ENCODE data around the gene FUZ.
A peak's percentile ranks its signal among the peaks of the same experiment; 100 is the strongest.

Gene FUZ

GRCh38 chr19:49799271-49799797 lies 13.8 kb downstream of the FUZ start:
- Mint-ChIP-seq H3K9me3 (no peaks in the 10 kb centered on the region), H3K27ac (no peak overlapping the region), H3K4me1 (no peaks in the 10 kb centered on the region), H3K36me3 (ENCODE audit: low read depth) (peaks cover 21% of the 10 kb centered on the region), H3K4me3 (no peak overlapping the region), H3K27me3 (no peaks in the 10 kb centered on the region)
- DNase-seq (no peak), ATAC-seq (no peak)

DNA sequence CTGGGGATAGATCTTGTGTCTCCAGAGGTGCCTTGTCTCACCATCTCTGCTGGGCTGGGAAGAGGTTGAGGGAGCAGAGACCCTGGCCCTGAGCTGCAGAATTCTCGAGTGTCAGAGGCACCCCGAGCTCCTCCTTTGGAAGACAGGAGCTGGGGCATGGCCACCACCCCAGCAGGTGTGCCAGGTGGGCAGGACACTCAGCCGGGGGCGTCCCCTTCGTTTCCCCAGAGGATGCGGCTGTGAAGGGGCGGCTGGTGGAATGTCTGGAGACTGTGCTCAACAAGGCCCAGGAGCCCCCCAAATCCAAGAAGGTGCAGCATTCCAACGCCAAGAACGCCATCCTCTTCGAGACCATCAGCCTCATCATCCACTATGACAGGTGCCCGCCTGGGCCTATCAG lies 14.5 kb downstream of the FUZ start:
- Mint-ChIP-seq H3K9me3 (no peaks in the 10 kb centered on the region), H3K27me3 (no peaks in the 10 kb centered on the region), H3K4me3 (no peak overlapping the region), H3K36me3 (ENCODE audit: low read depth) (peaks cover 21% of the 10 kb centered on the region), H3K4me1 (peaks cover 1% of the 10 kb centered on the region), H3K27ac (no peak overlapping the region)
- no peak for ATAC-seq
- no peak for DNase-seq

GRCh38 chr19:49795615-49796014 lies 17.5 kb downstream of the FUZ start:
- DNase-seq = no peak
- no peak for ATAC-seq
- no peak overlapping the region for H3K4me3 Mint-ChIP-seq
- no peaks in the 10 kb centered on the region for H3K9me3 Mint-ChIP-seq
- peaks cover 15% of the 10 kb centered on the region for H3K36me3 Mint-ChIP-seq (ENCODE audit: low read depth)
- H3K27ac Mint-ChIP-seq = no peak overlapping the region
- no peaks in the 10 kb centered on the region for H3K27me3 Mint-ChIP-seq
- peaks cover 4% of the 10 kb centered on the region for H3K4me1 Mint-ChIP-seq

DNA sequence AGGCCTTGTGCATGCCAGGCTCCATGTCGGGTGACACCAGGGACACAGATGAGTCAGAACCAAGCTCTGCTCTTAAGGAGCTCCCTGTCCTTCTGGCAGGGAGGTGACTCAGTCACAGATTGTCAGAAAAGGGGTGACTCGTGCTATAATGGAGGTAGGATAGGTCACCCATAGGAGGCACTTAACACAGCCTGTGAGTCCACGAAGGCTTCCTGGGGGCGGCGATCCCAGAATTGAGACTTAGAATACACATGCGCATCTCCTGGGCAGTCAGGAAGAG lies 19.6 kb downstream of the FUZ start:
- Mint-ChIP-seq H3K4me3 (no peak overlapping the region), H3K27ac (peak overlapping the region; percentile 69), H3K36me3 (ENCODE audit: low read depth) (peaks cover 17% of the 10 kb centered on the region), H3K27me3 (no peaks in the 10 kb centered on the region), H3K9me3 (no peaks in the 10 kb centered on the region), H3K4me1 (peaks cover 4% of the 10 kb centered on the region)
- ATAC-seq = peak; percentile 99
- peak; percentile 27 for DNase-seq

DNA sequence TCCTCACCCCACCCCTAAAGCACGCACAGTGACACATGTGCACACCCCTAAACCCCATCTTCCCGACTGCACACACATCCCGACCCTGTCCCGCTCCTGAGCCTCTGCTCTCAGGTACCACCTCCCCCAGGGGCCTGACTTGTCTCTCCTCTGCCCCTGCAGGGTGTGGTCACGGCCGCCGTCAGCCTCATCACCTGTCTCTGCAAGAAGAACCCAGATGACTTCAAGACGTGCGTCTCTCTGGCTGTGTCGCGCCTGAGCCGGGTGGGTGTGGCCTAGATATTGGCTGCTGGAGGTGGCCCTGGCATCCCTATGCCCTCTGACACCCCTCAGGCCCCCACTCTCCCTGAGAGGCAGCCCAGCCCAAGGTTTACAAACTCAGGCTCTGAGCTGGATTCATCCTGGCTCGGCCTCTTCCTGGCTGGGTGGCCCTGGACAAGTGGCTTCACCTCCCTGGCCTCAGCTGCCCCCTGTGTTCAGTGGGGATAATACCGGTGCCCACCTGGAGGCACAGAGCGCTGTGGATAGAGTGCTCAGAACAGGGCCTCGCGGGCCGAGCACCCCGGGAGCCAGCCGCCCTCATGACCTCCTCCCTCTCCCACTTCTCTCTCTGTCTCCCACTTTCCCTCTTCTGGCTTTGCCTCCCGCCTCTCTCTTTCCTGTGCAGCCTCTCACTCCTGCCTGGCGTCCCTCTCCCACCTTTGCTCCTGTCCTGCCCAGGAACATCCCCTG lies 20.1 kb downstream of the FUZ start:
- no peak for ATAC-seq
- H3K36me3 Mint-ChIP-seq (ENCODE audit: low read depth) = peaks cover 18% of the 10 kb centered on the region
- no peak overlapping the region for H3K4me3 Mint-ChIP-seq
- no peak for DNase-seq
- no peaks in the 10 kb centered on the region for H3K9me3 Mint-ChIP-seq
- H3K27me3 Mint-ChIP-seq = no peaks in the 10 kb centered on the region
- peak overlapping the region; percentile 69 for H3K27ac Mint-ChIP-seq
- H3K4me1 Mint-ChIP-seq = peaks cover 4% of the 10 kb centered on the region

DNA sequence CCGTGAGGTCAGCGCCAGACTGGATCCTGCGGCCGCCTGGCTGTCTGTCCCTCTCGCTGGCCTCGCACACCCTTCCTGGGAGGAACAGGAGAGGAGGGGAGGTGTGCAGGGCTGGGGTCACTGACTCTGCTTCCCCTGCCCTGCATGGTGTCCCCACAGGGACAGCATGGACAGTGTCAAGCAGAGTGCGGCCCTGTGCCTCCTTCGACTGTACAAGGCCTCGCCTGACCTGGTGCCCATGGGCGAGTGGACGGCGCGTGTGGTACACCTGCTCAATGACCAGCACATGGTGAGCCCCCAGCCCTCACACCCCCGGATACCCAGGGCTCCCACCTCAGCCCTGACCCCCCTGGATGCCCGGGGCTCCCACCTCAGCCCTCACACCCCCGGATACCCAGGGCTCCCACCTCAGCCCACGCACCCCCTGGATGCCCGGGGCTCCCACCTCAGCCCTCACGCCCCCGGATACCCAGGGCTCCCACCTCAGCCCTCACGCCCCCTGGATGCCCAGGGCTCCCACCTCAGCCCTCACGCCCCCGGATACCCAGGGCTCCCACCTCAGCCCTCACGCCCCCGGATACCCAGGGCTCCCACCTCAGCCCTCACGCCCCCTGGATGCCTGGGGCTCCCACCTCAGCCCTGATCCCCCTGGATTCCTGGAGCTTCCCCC lies 21.2 kb downstream of the FUZ start:
- H3K36me3 Mint-ChIP-seq (ENCODE audit: low read depth) = peaks cover 18% of the 10 kb centered on the region

DNA sequence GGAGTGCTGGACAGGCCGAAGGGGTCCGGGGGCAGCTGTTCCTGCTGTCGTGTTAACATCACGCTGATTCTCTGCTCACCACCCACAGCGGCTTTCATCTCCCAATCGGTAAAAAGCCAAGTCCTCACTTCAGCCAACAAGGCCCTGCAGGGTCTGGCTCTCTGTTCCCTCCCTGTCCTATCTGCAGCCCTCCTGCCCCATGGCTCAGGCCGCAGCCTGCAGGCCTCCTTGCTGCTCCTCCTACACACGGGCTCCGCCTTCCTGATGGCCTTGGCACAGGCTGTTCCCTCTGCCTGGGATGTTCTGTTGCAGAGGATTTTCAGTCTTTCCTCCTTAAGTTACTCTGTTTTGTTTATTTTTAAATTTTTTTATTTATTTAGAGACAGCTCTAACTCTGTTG lies 22.2 kb downstream of the FUZ start:
- DNase-seq (no peak), ATAC-seq (no peak)
- Mint-ChIP-seq H3K4me3 (no peak overlapping the region), H3K27me3 (no peaks in the 10 kb centered on the region), H3K9me3 (no peaks in the 10 kb centered on the region), H3K4me1 (peaks cover 8% of the 10 kb centered on the region), H3K27ac (no peak overlapping the region), H3K36me3 (ENCODE audit: low read depth) (peaks cover 13% of the 10 kb centered on the region)

More for the DNA sequence above, 21.2 kb downstream of the FUZ start:
- peaks cover 4% of the 10 kb centered on the region for H3K4me1 Mint-ChIP-seq
- H3K27me3 Mint-ChIP-seq = no peaks in the 10 kb centered on the region
- ATAC-seq (no peak), DNase-seq (no peak)
- no peak overlapping the region for H3K4me3 Mint-ChIP-seq
- H3K27ac Mint-ChIP-seq = no peak overlapping the region
- no peaks in the 10 kb centered on the region for H3K9me3 Mint-ChIP-seq

DNA sequence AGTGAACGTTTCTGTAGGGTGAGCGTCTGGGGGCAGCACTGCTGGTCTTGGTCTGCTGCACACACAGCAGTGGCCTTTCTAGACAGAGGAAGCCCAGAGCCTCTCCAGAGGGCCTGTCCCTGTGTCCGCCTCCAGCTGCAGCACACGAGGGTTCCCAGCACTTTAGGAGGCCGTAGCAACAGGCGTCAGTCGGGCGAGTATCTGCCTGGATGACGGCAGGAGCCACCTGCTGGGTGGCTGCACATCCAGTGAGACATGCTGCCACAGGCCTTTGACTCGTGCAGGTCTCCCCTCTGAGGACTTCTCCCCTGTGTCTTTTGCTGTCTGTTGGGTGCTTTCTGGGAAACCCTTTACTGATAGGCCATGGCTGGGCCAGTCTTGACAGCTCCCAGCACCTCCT lies 24.2 kb downstream of the FUZ start:
- no peak for ATAC-seq
- Mint-ChIP-seq H3K9me3 (no peaks in the 10 kb centered on the region), H3K27ac (no peak overlapping the region), H3K27me3 (no peaks in the 10 kb centered on the region), H3K36me3 (ENCODE audit: low read depth) (peaks cover 21% of the 10 kb centered on the region), H3K4me3 (no peak overlapping the region), H3K4me1 (peaks cover 8% of the 10 kb centered on the region)
- no peak for DNase-seq

DNA sequence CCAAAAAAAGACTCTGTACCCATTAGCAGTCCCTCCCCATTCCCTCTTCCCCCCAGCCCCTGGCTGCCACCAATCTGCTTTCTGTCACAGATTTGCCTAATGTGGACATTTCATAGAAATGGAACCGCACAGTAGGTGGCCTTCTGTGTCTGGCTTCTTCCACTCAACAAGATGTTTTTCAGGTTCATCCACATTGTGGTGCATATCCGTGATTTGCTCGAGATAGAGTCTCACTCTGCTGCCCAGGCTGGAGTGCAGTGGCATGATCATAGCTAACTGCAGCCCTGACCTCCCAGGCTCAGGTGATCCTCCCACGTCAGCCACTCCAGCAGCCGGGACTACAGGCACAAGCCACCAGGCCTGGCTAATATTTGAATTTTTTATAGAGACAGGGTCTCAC lies 25.3 kb downstream of the FUZ start:
- no peak overlapping the region for H3K27ac Mint-ChIP-seq
- H3K9me3 Mint-ChIP-seq = no peaks in the 10 kb centered on the region
- no peaks in the 10 kb centered on the region for H3K27me3 Mint-ChIP-seq
- H3K36me3 Mint-ChIP-seq (ENCODE audit: low read depth) = peaks cover 25% of the 10 kb centered on the region
- DNase-seq = no peak
- ATAC-seq = no peak
- H3K4me3 Mint-ChIP-seq = no peak overlapping the region
- H3K4me1 Mint-ChIP-seq = peaks cover 4% of the 10 kb centered on the region

DNA sequence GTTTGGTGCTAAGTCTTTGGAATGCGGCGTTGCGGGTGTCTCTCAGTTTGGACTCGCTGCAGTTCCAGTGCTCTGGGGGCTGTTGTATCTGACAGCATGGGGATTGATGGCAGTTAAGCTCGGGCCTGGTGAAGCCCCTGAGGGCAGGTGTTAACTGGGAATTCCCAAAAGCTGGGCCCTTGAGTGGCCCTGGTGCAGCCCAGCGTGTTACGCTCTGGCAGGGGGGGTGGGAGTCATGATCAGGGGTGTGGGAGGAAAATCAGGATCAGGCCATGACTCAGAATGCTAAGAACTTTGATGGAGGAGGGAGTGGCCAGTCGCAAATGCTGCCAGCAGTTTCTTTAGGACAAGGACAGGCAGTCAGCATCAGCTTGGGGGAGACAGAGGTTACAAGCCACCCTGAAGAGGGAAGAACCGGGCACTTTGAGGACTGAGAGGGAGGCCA lies 26.7 kb downstream of the FUZ start:
- H3K27me3 Mint-ChIP-seq = no peaks in the 10 kb centered on the region
- H3K27ac Mint-ChIP-seq = no peak overlapping the region
- ATAC-seq (no peak), DNase-seq (no peak)
- H3K4me3 Mint-ChIP-seq = no peak overlapping the region
- peaks cover 4% of the 10 kb centered on the region for H3K4me1 Mint-ChIP-seq
- peaks cover 28% of the 10 kb centered on the region for H3K36me3 Mint-ChIP-seq (ENCODE audit: low read depth)
- no peaks in the 10 kb centered on the region for H3K9me3 Mint-ChIP-seq

- H3K27ac Mint-ChIP-seq = no peak overlapping the region
- ATAC-seq = no peak
These were observed 30.6 kb downstream of the FUZ start for GRCh38 chr19:49782515-49782914.

DNA sequence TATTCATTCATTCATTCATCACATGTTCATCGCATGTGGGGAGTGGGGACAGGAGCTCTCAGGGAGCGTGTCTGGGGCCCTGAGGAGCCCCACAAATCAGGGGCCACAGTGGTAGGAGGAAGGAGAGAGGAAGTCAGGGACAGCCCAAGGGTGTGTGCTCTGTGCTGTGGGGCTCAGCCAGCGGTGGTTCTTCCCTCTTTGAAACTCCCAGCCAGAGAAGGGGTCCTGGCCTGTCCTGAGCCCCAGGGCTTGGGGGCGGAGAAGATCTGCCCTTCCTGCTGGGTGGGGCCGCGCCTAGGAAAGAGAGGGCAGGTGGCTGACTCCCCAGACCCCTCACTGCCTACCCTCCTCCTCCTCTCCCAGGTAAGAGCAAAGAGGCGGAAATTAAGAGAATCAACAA lies 31.7 kb downstream of the FUZ start:
- Mint-ChIP-seq H3K27me3 (no peaks in the 10 kb centered on the region), H3K9me3 (no peaks in the 10 kb centered on the region), H3K27ac (no peak overlapping the region), H3K4me1 (peaks cover 7% of the 10 kb centered on the region), H3K36me3 (ENCODE audit: low read depth) (peaks cover 19% of the 10 kb centered on the region), H3K4me3 (no peak overlapping the region)
- no peak for DNase-seq
- peak; percentile 28 for ATAC-seq

More at GRCh38 chr19:49782515-49782914, 30.6 kb downstream of the FUZ start:
- no peak for DNase-seq
- no peaks in the 10 kb centered on the region for H3K9me3 Mint-ChIP-seq
- H3K4me3 Mint-ChIP-seq = no peak overlapping the region
- peaks cover 8% of the 10 kb centered on the region for H3K4me1 Mint-ChIP-seq
- H3K36me3 Mint-ChIP-seq (ENCODE audit: low read depth) = peaks cover 20% of the 10 kb centered on the region
- H3K27me3 Mint-ChIP-seq = no peaks in the 10 kb centered on the region

DNA sequence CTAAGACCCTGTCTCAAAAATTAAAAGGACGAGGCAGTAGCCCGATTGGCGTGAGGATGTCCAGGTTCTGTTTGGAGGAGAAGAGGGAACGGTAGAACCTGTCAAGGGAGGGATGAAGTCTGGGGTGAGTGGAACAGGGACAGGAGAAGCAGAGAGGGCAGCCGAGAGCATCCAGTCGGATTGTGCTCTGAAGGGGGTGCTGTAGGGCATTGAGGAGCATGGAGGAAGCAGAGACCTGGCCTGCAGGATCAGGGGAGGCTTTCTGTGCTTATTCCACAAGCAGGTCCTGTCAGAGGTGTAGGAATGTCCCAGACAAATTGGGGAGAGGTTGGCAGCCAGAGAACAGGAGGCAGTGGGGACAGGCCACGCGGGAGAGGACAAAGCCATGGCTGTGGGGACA lies 32.2 kb downstream of the FUZ start:
- H3K4me3 Mint-ChIP-seq = no peak overlapping the region
- no peaks in the 10 kb centered on the region for H3K9me3 Mint-ChIP-seq
- no peak for ATAC-seq
- no peaks in the 10 kb centered on the region for H3K27me3 Mint-ChIP-seq
- no peak for DNase-seq
- H3K4me1 Mint-ChIP-seq = peaks cover 4% of the 10 kb centered on the region
- H3K27ac Mint-ChIP-seq = no peak overlapping the region
- H3K36me3 Mint-ChIP-seq (ENCODE audit: low read depth) = peaks cover 19% of the 10 kb centered on the region

DNA sequence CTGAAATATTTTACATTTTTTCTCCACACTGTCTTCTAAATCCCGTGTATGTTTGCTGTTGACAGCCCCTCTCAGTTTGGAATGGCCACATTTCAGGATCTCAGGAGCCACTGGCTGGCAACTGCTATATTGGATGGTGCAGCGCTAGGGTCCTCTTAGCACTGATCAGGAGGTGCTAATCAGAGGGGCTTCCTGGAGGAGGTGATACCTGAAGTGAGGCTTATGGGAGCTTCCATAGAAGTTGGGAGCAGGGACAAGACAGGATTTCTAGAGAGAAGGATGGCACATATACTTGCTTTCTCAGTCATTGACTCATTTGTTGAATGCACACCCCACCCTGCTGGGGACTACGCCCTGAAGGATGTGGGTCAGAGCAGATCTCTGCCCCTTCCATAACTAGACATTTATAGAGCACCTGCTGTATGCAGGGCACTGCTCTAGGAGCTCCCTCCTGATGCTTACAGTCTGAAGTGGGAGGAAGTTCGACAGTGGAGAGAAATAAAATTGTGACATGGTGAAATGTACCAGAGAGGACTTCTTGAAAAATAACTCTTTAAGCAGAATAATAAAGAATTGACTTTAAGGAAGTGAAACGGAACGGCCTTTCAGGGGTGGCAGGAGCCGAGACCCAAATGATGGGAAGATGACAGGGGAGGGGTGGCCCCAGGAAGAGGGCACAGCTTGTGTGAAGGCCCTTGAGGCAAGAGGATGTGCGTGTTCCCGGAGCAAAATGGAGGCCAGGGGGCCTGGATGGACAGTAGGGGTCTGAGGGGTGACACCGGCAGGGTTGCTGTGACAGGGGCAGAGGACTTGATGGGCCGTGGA lies 33.1 kb downstream of the FUZ start:
- no peaks in the 10 kb centered on the region for H3K27me3 Mint-ChIP-seq

GRCh38 chr19:49776371-49776764 lies 36.7 kb downstream of the FUZ start:
- Mint-ChIP-seq H3K4me3 (no peak overlapping the region), H3K4me1 (peaks cover 4% of the 10 kb centered on the region), H3K27ac (peak overlapping the region; percentile 7), H3K27me3 (no peaks in the 10 kb centered on the region), H3K9me3 (no peaks in the 10 kb centered on the region), H3K36me3 (ENCODE audit: low read depth) (no peaks in the 10 kb centered on the region)
- no peak for ATAC-seq
- DNase-seq = no peak

More for the DNA sequence above, 33.1 kb downstream of the FUZ start:
- Mint-ChIP-seq H3K36me3 (ENCODE audit: low read depth) (peaks cover 15% of the 10 kb centered on the region), H3K9me3 (no peaks in the 10 kb centered on the region), H3K4me3 (no peak overlapping the region), H3K4me1 (peaks cover 4% of the 10 kb centered on the region), H3K27ac (no peak overlapping the region)
- no peak for ATAC-seq
- no peak for DNase-seq

Data from activated naive CD8-positive, alpha-beta T cell treated with anti-CD3 and anti-CD28 coated beads, Interleukin-2, amount 50 U/mL, for 24 hours (primary cell).